Astrocyte (in vitro differentiated cells and primary cell): ENCODE results near the gene AK5. TPM values are rescaled to one million over a fixed set of nuclear protein-coding genes. Genes with fewer than 3 reads are reported as not detected.

Experiments used
- DNase-seq: peaks from one replicate; pipeline ENCODE4 v3.0.0-alpha.2; 2010; ENCODE audit warnings: low read depth
- FAIRE-seq: peaks from 2 replicates; lab custom pipeline; 2011; peaks lifted over from hg19 to GRCh38; lab: Jason Lieb, UNC
- H2AFZ ChIP-seq: 2 replicates; pipeline ENCODE4 v1.6.0; 2012; ENCODE audit warnings: low read depth, low read length, inconsistent platforms
- H3K27ac ChIP-seq: 2 replicates; pipeline ENCODE4 v1.5.1; 2011; ENCODE audit warnings: low read depth, low read length, inconsistent platforms
- H3K27me3 ChIP-seq: 2 replicates; pipeline ENCODE4 v1.6.0; 2011; ENCODE audit warnings: low read length, inconsistent platforms; ENCODE audit not compliant: insufficient read depth
- H3K36me3 ChIP-seq: 2 replicates; pipeline ENCODE4 v1.5.1; 2011; ENCODE audit warnings: low read length, inconsistent platforms; ENCODE audit not compliant: insufficient read depth
- H3K4me1 ChIP-seq: 2 replicates; pipeline ENCODE4 v1.5.1; 2011; ENCODE audit warnings: low read length, inconsistent platforms; ENCODE audit not compliant: insufficient read depth
- H3K4me2 ChIP-seq: 2 replicates; pipeline ENCODE4 v1.6.0; 2012; ENCODE audit warnings: low read length, inconsistent platforms
- H3K4me3 ChIP-seq: 2 replicates; pipeline ENCODE4 v1.5.1; 2011; ENCODE audit warnings: low read depth, mild to moderate bottlenecking, low read length, inconsistent platforms; ENCODE audit not compliant: insufficient read depth
- H3K79me2 ChIP-seq: 2 replicates; pipeline ENCODE4 v1.6.0; 2012; ENCODE audit warnings: mild to moderate bottlenecking, low read length, inconsistent platforms; ENCODE audit not compliant: insufficient read depth
- H3K9ac ChIP-seq: 2 replicates; pipeline ENCODE4 v1.6.0; 2012; ENCODE audit warnings: mild to moderate bottlenecking, low read length, inconsistent platforms
- H3K9me3 ChIP-seq: 2 replicates; pipeline ENCODE4 v1.5.1; 2012; ENCODE audit warnings: low read depth, mild to moderate bottlenecking, low read length, inconsistent platforms; ENCODE audit not compliant: insufficient read depth
- H4K20me1 ChIP-seq: 2 replicates; pipeline ENCODE4 v1.6.0; 2012; ENCODE audit warnings: low read length, inconsistent platforms; ENCODE audit not compliant: insufficient read depth
- H3K27ac Mint-ChIP-seq: one replicate; pipeline ENCODE4 v1.8.0; 2021; ENCODE audit warnings: mild to moderate bottlenecking, mixed read lengths; ENCODE audit not compliant: unreplicated experiment
- H3K27me3 Mint-ChIP-seq: one replicate; pipeline ENCODE4 v1.8.0; 2021; ENCODE audit warnings: low read depth, mixed read lengths; ENCODE audit not compliant: unreplicated experiment
- H3K36me3 Mint-ChIP-seq: one replicate; pipeline ENCODE4 v1.8.0; 2021; ENCODE audit warnings: low read depth, mixed read lengths; ENCODE audit not compliant: unreplicated experiment
- H3K4me1 Mint-ChIP-seq: one replicate; pipeline ENCODE4 v1.8.0; 2021; ENCODE audit warnings: low read depth, mixed read lengths; ENCODE audit not compliant: unreplicated experiment
- H3K4me3 Mint-ChIP-seq: one replicate; pipeline ENCODE4 v1.8.0; 2021; ENCODE audit warnings: mild to moderate bottlenecking, moderate library complexity, mixed read lengths; ENCODE audit not compliant: unreplicated experiment
- H3K9me3 Mint-ChIP-seq: one replicate; pipeline ENCODE4 v1.8.0; 2021; ENCODE audit warnings: mild to moderate bottlenecking, mixed read lengths; ENCODE audit not compliant: unreplicated experiment
- CTCF ChIP-seq: IDR thresholded peaks from 2 replicates; pipeline ENCODE4 v1.5.1; 2011; ENCODE audit warnings: low read depth, mild to moderate bottlenecking, inconsistent platforms, low read length, moderate library complexity; ENCODE audit not compliant: insufficient read depth
- EZH2 ChIP-seq: IDR thresholded peaks from 2 replicates; pipeline ENCODE4 v1.6.1; 2012; ENCODE audit warnings: mild to moderate bottlenecking, low read length, inconsistent platforms; ENCODE audit not compliant: insufficient read depth
- total RNA-seq: library from RNA; stranded (reverse); gene quantifications from 2 replicates; pipeline ENCODE4 v1.2.1, GENCODE V29; 2021

Gene AK5
- total RNA-seq, 1 donor from 2014 or later: 4.4 TPM

- DNase-seq (no peak), FAIRE-seq (no peak)
- H3K4me1 ChIP-seq: no peaks in the 10 kb centered on the region
- Mint-ChIP-seq H3K4me3 (no peak overlapping the region), H3K27ac (no peak overlapping the region), H3K9me3 (peaks cover 2% of the 10 kb centered on the region), H3K27me3 (no peaks in the 10 kb centered on the region), H3K4me1 (peaks cover 2% of the 10 kb centered on the region), H3K36me3 (peaks cover 1% of the 10 kb centered on the region)
- no peak overlapping the region for H3K4me3 ChIP-seq
- H2AFZ ChIP-seq: no peak overlapping the region
- H3K79me2 ChIP-seq: no peaks in the 10 kb centered on the region
- H3K27ac ChIP-seq: no peak overlapping the region
- H3K27me3 ChIP-seq: no peaks in the 10 kb centered on the region
- no peak overlapping the region for H3K9ac ChIP-seq
- H4K20me1 ChIP-seq: no peaks in the 10 kb centered on the region
- TF ChIP-seq CTCF: no peak
- TF ChIP-seq EZH2: no peak
- no peaks in the 10 kb centered on the region for H3K36me3 ChIP-seq
- H3K9me3 ChIP-seq: no peaks in the 10 kb centered on the region
- no peak overlapping the region for H3K4me2 ChIP-seq
Measured at GRCh38 chr1:77234943-77235342, 46.9 kb upstream of the AK5 start.

GRCh38 chr1:77238462-77238861, 43.4 kb upstream of the AK5 start:
- no peak overlapping the region for H3K27ac ChIP-seq
- H3K4me1 Mint-ChIP-seq: no peaks in the 10 kb centered on the region
- H3K79me2 ChIP-seq: no peaks in the 10 kb centered on the region
- H4K20me1 ChIP-seq: no peaks in the 10 kb centered on the region
- H3K9ac ChIP-seq: no peak overlapping the region
- H3K4me2 ChIP-seq: no peak overlapping the region
- H3K4me3 Mint-ChIP-seq: no peak overlapping the region
- no peaks in the 10 kb centered on the region for H3K9me3 Mint-ChIP-seq
- peaks cover 1% of the 10 kb centered on the region for H3K36me3 Mint-ChIP-seq
- H3K9me3 ChIP-seq: no peaks in the 10 kb centered on the region
- no peak for FAIRE-seq
- H3K27ac Mint-ChIP-seq: no peak overlapping the region
- no peaks in the 10 kb centered on the region for H3K27me3 ChIP-seq
- H2AFZ ChIP-seq: no peak overlapping the region
- H3K36me3 ChIP-seq: no peaks in the 10 kb centered on the region
- H3K4me1 ChIP-seq: no peaks in the 10 kb centered on the region
- no peak for DNase-seq
- H3K27me3 Mint-ChIP-seq: no peaks in the 10 kb centered on the region
- no peak overlapping the region for H3K4me3 ChIP-seq
- no peak for TF ChIP-seq CTCF
- TF ChIP-seq EZH2: no peak

DNA sequence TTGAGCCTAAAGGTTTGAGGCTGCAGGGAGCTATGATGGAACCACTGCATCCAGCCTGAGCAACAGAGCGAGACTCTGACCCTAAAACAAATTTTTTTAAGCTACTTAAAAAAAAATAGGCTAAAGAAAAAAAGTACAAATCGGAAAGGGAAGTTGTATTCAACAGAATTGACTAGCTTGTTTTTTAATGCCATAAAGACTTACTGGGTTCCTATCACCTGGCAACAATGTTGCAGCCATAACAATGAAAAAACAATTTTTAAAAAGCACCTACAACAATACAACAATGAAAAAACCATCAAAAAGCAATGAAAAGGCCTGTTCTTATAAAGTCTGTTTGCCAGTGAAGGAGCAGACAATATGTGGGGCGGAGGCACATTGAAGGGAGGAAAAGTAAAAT, 42.5 kb upstream of the AK5 start:
- Mint-ChIP-seq H3K9me3 (no peaks in the 10 kb centered on the region), H3K4me1 (no peaks in the 10 kb centered on the region), H3K36me3 (peaks cover 1% of the 10 kb centered on the region), H3K27me3 (no peaks in the 10 kb centered on the region), H3K4me3 (no peak overlapping the region), H3K27ac (no peak overlapping the region)
- H3K27me3 ChIP-seq: no peaks in the 10 kb centered on the region
- no peak overlapping the region for H3K9ac ChIP-seq
- H3K27ac ChIP-seq: no peak overlapping the region
- FAIRE-seq: no peak
- H3K9me3 ChIP-seq: no peaks in the 10 kb centered on the region
- no peaks in the 10 kb centered on the region for H3K79me2 ChIP-seq
- H3K4me3 ChIP-seq: no peak overlapping the region
- no peaks in the 10 kb centered on the region for H3K36me3 ChIP-seq
- no peak for TF ChIP-seq EZH2
- TF ChIP-seq CTCF: no peak
- no peak overlapping the region for H2AFZ ChIP-seq
- no peaks in the 10 kb centered on the region for H3K4me1 ChIP-seq
- H3K4me2 ChIP-seq: no peak overlapping the region
- DNase-seq: no peak
- no peaks in the 10 kb centered on the region for H4K20me1 ChIP-seq
